ENCODE measurements around the gene AGAP3.

The AGAP3 gene

GRCh38 chr7:151122796-151123157 is 36.5 kb downstream of the AGAP3 start:
- no peak for DNase-seq (ENCODE audit: extremely low read depth in 1 of 2, low read depth in 1 of 2)

- no peak for DNase-seq (ENCODE audit: extremely low read depth in 1 of 2, low read depth in 1 of 2)
Observed at GRCh38 chr7:151123158-151123821, 37.0 kb downstream of the AGAP3 start.

DNA sequence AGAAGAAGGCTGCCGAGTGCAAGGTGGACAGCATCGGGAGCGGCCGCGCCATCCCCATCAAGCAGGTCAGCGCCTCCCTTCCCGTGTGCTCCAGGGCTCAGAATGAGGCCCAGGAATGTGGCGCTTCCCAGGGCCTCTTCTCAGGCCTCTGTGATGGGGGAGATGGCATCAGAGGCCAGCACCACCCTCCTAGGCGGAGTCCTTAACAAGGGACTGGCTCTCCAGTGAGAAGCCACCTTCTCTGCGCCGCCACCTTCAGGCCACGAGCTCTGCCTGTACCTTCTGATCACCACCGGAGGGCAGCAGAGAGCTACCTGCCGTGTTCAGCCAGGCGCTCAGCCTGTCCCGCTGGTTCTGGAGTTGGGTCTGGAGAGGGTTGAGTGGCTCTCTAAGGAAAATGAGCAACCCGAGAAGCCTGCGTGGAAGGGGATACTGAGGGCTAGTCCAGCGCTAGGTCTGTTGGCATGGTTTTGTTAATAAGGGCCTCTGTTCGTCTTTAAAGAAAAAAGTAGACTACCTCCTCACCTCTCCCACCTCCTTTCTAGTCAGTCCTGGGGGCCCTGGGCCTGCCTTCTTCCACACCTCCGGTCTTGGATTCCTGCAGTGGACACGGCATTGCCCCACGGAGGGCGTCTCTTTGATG is 37.7 kb downstream of the AGAP3 start:
- peak; percentile 50 to 59 for DNase-seq (ENCODE audit: extremely low read depth in 1 of 2, low read depth in 1 of 2)

DNA sequence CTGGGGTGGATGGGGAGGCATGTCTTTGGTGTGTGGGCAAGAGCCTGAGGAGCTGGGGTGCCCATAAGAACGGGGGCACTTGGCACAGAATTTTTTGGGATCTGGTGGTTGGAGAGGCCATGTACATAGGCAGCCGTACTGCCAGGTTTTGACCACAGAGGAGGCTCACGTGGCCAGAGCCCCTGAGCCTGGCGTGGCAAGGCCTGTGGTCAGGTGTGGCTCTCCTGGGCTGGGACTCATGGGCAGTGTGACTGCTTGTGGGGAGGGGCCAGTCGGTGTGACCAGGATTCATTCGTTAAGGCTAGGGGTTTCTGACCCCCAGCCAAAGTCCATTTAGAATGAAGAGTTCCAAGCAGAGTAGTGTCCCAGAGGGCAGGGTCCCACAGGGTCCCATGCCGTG is 38.2 kb downstream of the AGAP3 start:
- no peak for DNase-seq (ENCODE audit: extremely low read depth in 1 of 2, low read depth in 1 of 2)

DNA sequence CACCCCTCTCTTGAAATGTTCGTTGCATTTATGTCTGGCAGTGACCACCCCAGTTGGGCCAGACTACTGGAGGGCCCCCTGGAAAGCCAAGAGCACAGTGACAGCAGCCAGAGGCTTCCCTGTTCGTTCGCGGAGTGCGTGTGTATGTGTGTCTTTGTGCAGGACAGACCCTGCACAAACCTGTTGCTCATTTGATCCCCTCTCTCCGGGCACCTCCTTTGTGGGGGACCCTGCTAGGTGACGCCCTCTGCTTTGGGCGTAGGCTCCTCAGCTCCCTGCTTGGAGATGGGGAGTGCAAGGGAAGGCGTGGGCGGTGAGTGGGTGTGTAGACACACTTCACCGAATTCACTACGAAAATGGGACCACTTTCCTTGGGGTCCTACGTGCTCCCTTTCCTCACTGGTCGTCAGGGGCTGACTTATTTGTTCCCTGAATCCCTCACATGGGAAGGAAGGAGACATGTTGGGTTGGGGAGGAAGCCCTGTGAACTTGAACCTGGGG is 38.7 kb downstream of the AGAP3 start:
- no peak for DNase-seq (ENCODE audit: extremely low read depth in 1 of 2, low read depth in 1 of 2)

DNA sequence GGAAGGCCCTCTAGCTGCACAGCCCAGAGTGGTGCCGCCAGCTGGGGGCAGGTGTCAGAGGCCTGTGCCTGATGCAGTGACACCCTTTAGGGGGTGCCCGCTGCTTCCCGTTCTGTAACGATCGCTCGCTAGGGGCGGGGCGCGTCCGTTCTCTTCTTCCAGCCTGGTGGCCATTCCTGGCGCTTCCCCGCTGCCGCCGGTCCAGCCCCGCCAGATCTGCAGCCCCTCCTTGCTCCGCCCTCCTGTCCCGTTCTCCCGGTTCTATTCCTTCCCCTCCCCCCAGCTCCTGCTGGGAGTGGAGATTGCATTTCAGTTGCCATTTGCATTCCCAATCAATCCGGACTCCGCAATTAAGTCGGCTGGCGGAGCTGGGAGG is 39.2 kb downstream of the AGAP3 start:
- DNase-seq (ENCODE audit: extremely low read depth in 1 of 2, low read depth in 1 of 2): no peak

GRCh38 chr7:151125846-151126481 is 39.7 kb downstream of the AGAP3 start:
- no peak for DNase-seq (ENCODE audit: extremely low read depth in 1 of 2, low read depth in 1 of 2)

GRCh38 chr7:151126491-151127137 is 40.3 kb downstream of the AGAP3 start:
- DNase-seq (ENCODE audit: extremely low read depth in 1 of 2, low read depth in 1 of 2): no peak

DNA sequence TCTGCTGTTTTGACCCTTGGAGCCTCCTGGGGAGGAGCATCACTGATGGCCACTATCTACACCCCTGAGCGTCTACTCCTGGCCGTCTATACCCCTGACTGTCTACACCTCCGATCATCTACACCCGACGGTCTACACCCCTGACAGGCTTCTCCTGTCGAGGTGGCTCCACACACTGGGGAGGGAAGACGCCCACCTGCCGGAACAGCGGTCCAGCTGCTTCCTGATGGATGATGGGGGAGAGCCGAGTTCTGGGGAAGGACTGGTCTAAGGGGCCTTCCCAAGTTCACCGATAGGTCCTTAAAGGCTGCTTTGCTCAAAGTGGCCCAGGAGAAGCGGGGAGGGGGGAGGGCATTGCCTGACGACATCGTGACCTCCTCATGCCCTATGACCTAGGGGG is 41.9 kb downstream of the AGAP3 start:
- DNase-seq (ENCODE audit: extremely low read depth in 1 of 2, low read depth in 1 of 2): no peak

DNA sequence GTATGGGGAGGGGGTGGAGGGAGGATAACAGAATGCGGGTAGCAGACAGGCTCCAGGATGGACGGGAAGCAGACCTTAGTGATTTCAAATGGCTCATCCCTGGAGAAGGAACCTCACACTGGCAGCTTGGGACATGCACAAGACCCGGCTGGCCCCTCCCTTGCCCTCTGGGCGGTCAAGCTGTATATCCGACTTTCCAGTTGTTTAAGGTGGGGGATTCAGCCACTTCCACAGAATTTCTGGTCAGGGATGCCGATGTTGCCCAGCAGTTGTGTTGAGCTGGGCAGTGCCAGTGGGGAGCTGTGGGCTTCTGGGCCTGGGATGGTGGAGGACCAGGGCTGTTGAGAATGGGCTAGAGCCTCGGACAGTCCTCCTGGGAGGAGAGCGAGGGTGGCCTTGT is 42.4 kb downstream of the AGAP3 start:
- no peak for DNase-seq (ENCODE audit: extremely low read depth in 1 of 2, low read depth in 1 of 2)

GRCh38 chr7:151129117-151129959 is 43.1 kb downstream of the AGAP3 start:
- DNase-seq (ENCODE audit: extremely low read depth in 1 of 2, low read depth in 1 of 2): no peak

- no peak for DNase-seq (ENCODE audit: extremely low read depth in 1 of 2, low read depth in 1 of 2)
Observed at GRCh38 chr7:151129960-151130591, 43.8 kb downstream of the AGAP3 start.

DNA sequence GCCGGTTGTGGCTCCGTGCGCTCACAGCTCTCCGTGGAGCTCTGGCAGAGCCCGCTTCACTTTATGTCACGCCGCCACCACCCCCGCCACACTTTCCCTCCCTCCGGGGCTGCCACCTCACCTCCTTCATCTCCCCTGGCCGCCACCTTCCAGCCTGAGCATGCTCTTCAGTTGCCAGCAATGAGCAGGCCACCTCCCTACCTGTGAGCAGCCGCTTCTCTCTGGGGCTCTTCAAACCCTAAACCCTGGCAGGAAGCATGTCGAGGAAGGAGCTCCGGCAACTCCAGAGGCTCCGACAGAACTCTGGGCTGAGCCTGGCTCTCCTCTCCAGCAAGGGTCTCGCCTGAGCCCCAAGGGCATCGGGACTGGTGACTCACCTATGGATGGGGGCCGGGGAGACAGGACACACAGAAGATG is 44.5 kb downstream of the AGAP3 start:
- no peak for DNase-seq (ENCODE audit: extremely low read depth in 1 of 2, low read depth in 1 of 2)

GRCh38 chr7:151131224-151131591 is 44.9 kb downstream of the AGAP3 start:
- no peak for DNase-seq (ENCODE audit: extremely low read depth in 1 of 2, low read depth in 1 of 2)

- no peak for DNase-seq (ENCODE audit: extremely low read depth in 1 of 2, low read depth in 1 of 2)
Observed at GRCh38 chr7:151131592-151132293, 45.5 kb downstream of the AGAP3 start.

GRCh38 chr7:151132461-151133205 is 46.4 kb downstream of the AGAP3 start:
- DNase-seq (ENCODE audit: extremely low read depth in 1 of 2, low read depth in 1 of 2): no peak

- DNase-seq (ENCODE audit: extremely low read depth in 1 of 2, low read depth in 1 of 2): no peak
Observed at GRCh38 chr7:151133266-151133985, 47.2 kb downstream of the AGAP3 start.

GRCh38 chr7:151133986-151134742 is 47.9 kb downstream of the AGAP3 start:
- no peak for DNase-seq (ENCODE audit: extremely low read depth in 1 of 2, low read depth in 1 of 2)
